ENCODE data around the gene ROS1.

Gene ROS1

GRCh38 chr6:117397536-117398227 is 28.1 kb downstream of the ROS1 start:
- TF ChIP-seq POU6F1 (CRISPR knock-in tag; IDR thresholded peaks at IDR 0.05; ENCODE audit: borderline replicate concordance, low read depth) (no peak), ZC3H10 (CRISPR knock-in tag; IDR thresholded peaks at IDR 0.05) (no peak), PPARA (CRISPR knock-in tag; IDR thresholded peaks at IDR 0.05; ENCODE audit: borderline replicate concordance) (no peak), BACH2 (CRISPR knock-in tag; IDR thresholded peaks at IDR 0.05; ENCODE audit: borderline replicate concordance) (no peak), ZNF70 (CRISPR knock-in tag; IDR thresholded peaks at IDR 0.05) (no peak), CSRNP3 (CRISPR knock-in tag; IDR thresholded peaks at IDR 0.05) (no peak), SNAI2 (CRISPR knock-in tag; IDR thresholded peaks at IDR 0.05) (no peak), TSHZ2 (CRISPR knock-in tag; IDR thresholded peaks at IDR 0.05) (no peak), ZFP3 (CRISPR knock-in tag; IDR thresholded peaks at IDR 0.05) (no peak), TCF4 (CRISPR knock-in tag; IDR thresholded peaks at IDR 0.05; ENCODE audit: borderline replicate concordance) (no peak), CREB5 (CRISPR knock-in tag; IDR thresholded peaks at IDR 0.05; ENCODE audit: low read depth) (no peak), RARB (CRISPR knock-in tag; IDR thresholded peaks at IDR 0.05) (no peak)
- ATAC-seq: no peak

GRCh38 chr6:117396228-117396627 is 29.5 kb downstream of the ROS1 start:
- ATAC-seq: no peak
- no peak for TF ChIP-seq ZNF70 (CRISPR knock-in tag; IDR thresholded peaks at IDR 0.05)
- no peak for TF ChIP-seq ZC3H10 (CRISPR knock-in tag; IDR thresholded peaks at IDR 0.05)
- no peak for TF ChIP-seq CSRNP3 (CRISPR knock-in tag; IDR thresholded peaks at IDR 0.05)
- no peak for TF ChIP-seq POU6F1 (CRISPR knock-in tag; IDR thresholded peaks at IDR 0.05; ENCODE audit: borderline replicate concordance, low read depth)
- no peak for TF ChIP-seq RARB (CRISPR knock-in tag; IDR thresholded peaks at IDR 0.05)
- no peak for TF ChIP-seq TOX (CRISPR knock-in tag; IDR thresholded peaks at IDR 0.05; ENCODE audit: borderline replicate concordance)
- no peak for TF ChIP-seq ESRRG (CRISPR knock-in tag; IDR thresholded peaks at IDR 0.05)
- no peak for TF ChIP-seq ARNTL (CRISPR knock-in tag; IDR thresholded peaks at IDR 0.05; ENCODE audit: borderline replicate concordance, low read depth)
- TF ChIP-seq OSR1 (CRISPR knock-in tag; IDR thresholded peaks at IDR 0.05): no peak
- no peak for TF ChIP-seq ISL1 (CRISPR knock-in tag; IDR thresholded peaks at IDR 0.05)
- no peak for TF ChIP-seq TSHZ2 (CRISPR knock-in tag; IDR thresholded peaks at IDR 0.05)
- TF ChIP-seq TCF4 (CRISPR knock-in tag; IDR thresholded peaks at IDR 0.05; ENCODE audit: borderline replicate concordance): no peak
- TF ChIP-seq ZNF8 (CRISPR knock-in tag; IDR thresholded peaks at IDR 0.05): no peak
- TF ChIP-seq PATZ1 (CRISPR knock-in tag; IDR thresholded peaks at IDR 0.05; ENCODE audit: borderline replicate concordance): no peak
- no peak for TF ChIP-seq GLIS3 (CRISPR knock-in tag; IDR thresholded peaks at IDR 0.05)
- TF ChIP-seq CREB5 (CRISPR knock-in tag; IDR thresholded peaks at IDR 0.05; ENCODE audit: low read depth): no peak
- TF ChIP-seq CSDC2 (CRISPR knock-in tag; IDR thresholded peaks at IDR 0.05): no peak
- no peak for TF ChIP-seq SNAI2 (CRISPR knock-in tag; IDR thresholded peaks at IDR 0.05)
